Heart left ventricle (tissue), 13 donors: Measurements from ENCODE around the gene PMF1.

Source experiments
- CTCF ChIP-seq, 12 donors: fragments of 200-600 bp; sonication (generic) in 4 of 12; IDR thresholded peaks; one replicate each; pipeline versions ENCODE4 v1.5.0 to v1.8.0; 2018 to 2022; ENCODE audit warnings: antibody characterized with exemption in 12 of 12, mild to moderate bottlenecking in 5 of 12
- POLR2A ChIP-seq, 2 donors: fragments of 450-650 bp; IDR thresholded peaks; one replicate each; pipeline ENCODE4 v1.6.1; 2017; ENCODE audit warnings: antibody characterized with exemption in 2 of 2, mild to moderate bottlenecking in 2 of 2, moderate library complexity in 2 of 2
- donor health status: ischemic (EF 13 %, LVEDD 7.1; RV severe dilation, severe dysfunction).
- donor health status: DM: no; HTN: yes; CAD: no.
- donor health status: DM: no; HTN: no; CAD: no.
- donor health status: ischemic (EF 25% LVEDD 6.9; RV normal size, moderate dysfunction).
- donor health status: ischemic (EF 25% LVEDD 5.7; RV mildly dilated, moderate dysfunction).
- donor health status: ischemic (EF 35%, LVEDD 5.7; RV mildly dilated, moderate dysfunction).
- donor health status: nonischemic (EF 11% LVEDD 7.7; RV severe dilation, severe dysfunction).
- donor health status: DM: yes; HTN: yes; CAD: no.
- donor health status: PGD.
- donor health status: ischemic (EF 29% LVEDD 5.4; RV normal size, mild dysfunction).
- donor health status: nonischemic (EF 23%, LVEDD 6.1; RV moderate dilation, normal function).

DNA sequence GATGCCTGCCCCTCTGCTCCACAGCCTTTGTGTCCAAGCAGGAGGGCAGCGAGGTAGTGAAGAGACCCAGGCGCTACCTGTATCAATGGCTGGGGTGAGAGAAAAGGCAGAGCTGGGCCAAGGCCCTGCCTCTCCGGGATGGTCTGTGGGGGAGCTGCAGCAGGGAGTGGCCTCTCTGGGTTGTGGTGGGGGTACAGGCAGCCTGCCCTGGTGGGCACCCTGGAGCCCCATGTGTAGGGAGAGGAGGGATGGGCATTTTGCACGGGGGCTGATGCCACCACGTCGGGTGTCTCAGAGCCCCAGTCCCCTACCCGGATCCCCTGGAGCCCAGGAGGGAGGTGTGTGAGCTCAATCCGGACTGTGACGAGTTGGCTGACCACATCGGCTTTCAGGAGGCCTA lies 29.9 kb downstream of the PMF1 start:
- TF ChIP-seq CTCF (IDR thresholded peaks at IDR 0.05) (no peak), POLR2A (IDR thresholded peaks at IDR 0.05) (no peak)
